ENCODE measurements around the gene NFATC2.
"Not testable (repeated sequence)": the region's sequence is repeated elsewhere in the genome, so short reads cannot be mapped to it uniquely, and the experiment has no call there.

DNA sequence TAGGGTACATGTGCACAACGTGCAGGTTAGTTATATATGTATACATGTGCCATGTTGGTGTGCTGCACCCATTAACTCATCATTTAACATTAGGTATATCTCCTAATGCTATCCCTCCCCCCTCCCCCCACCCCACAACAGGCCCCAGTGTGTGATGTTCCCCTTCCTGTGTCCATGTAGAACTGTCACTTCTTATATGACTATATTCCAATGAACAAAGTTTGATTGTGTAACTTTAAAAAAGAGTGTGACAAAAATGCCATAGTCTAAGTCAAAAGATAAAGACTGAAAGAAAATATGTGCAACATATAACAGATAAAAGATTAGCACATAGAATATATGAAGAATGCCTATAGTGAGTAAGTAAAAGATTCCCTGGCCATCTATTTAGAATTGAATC is 66.4 kb downstream of the NFATC2 start:
- TF ChIP-seq, protein P1, sequence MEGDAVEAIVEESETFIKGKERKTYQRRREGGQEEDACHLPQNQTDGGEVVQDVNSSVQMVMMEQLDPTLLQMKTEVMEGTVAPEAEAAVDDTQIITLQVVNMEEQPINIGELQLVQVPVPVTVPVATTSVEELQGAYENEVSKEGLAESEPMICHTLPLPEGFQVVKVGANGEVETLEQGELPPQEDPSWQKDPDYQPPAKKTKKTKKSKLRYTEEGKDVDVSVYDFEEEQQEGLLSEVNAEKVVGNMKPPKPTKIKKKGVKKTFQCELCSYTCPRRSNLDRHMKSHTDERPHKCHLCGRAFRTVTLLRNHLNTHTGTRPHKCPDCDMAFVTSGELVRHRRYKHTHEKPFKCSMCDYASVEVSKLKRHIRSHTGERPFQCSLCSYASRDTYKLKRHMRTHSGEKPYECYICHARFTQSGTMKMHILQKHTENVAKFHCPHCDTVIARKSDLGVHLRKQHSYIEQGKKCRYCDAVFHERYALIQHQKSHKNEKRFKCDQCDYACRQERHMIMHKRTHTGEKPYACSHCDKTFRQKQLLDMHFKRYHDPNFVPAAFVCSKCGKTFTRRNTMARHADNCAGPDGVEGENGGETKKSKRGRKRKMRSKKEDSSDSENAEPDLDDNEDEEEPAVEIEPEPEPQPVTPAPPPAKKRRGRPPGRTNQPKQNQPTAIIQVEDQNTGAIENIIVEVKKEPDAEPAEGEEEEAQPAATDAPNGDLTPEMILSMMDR (IDR thresholded peaks at IDR 0.05): not testable (repeated sequence)
- not testable (repeated sequence) for TF ChIP-seq POLR2A (IDR thresholded peaks at IDR 0.05)

All from uterus (tissue), 2 donors.